ENCODE measurements around the gene ANKRD6. TPM values are rescaled to one million over a fixed set of nuclear protein-coding genes. Genes with fewer than 3 reads are reported as not detected.

The ANKRD6 gene
- total RNA-seq, 2 experiments from 2014 or later, result 9.1 TPM

GRCh38 chr6:89574910-89575561 is 142.1 kb downstream of the ANKRD6 start:
- ChIA-PET CTCF (interaction anchor here (1.1 kb wide), 1 partner anchor 35 kb away, joined by 4 read pairs; no protein-coding TSS in a partner anchor), POLR2A (interaction anchor here (0.7 kb wide), 1 partner anchor 145 kb away, joined by 3 read pairs; no protein-coding TSS in a partner anchor)
- H3K9me3 Mint-ChIP-seq (ENCODE audit: insufficient read depth), result no peaks in the 10 kb centered on the region
- peaks cover 31% of the 10 kb centered on the region for H3K4me1 Mint-ChIP-seq (ENCODE audit: low read depth)
- H3K27me3 Mint-ChIP-seq (ENCODE audit: low read depth), result peaks cover 3% of the 10 kb centered on the region
- no peaks in the 10 kb centered on the region for H3K36me3 Mint-ChIP-seq (ENCODE audit: low read depth)
- no peak overlapping the region for H3K4me3 Mint-ChIP-seq
- ATAC-seq (peak; percentile 30), DNase-seq (no peak)
- peak overlapping the region; percentile 59 for H3K27ac Mint-ChIP-seq

- DNase-seq (no peak), ATAC-seq (no peak)
- peaks cover 29% of the 10 kb centered on the region for H3K4me1 Mint-ChIP-seq (ENCODE audit: low read depth)
- peak overlapping the region; percentile 59 for H3K27ac Mint-ChIP-seq
- no peaks in the 10 kb centered on the region for H3K36me3 Mint-ChIP-seq (ENCODE audit: low read depth)
- no peaks in the 10 kb centered on the region for H3K9me3 Mint-ChIP-seq (ENCODE audit: insufficient read depth)
- peaks cover 3% of the 10 kb centered on the region for H3K27me3 Mint-ChIP-seq (ENCODE audit: low read depth)
- ChIA-PET POLR2A (interaction anchor here (0.7 kb wide), 1 partner anchor 145 kb away, joined by 3 read pairs; no protein-coding TSS in a partner anchor), CTCF (interaction anchor here (1.1 kb wide), 1 partner anchor 35 kb away, joined by 4 read pairs; no protein-coding TSS in a partner anchor)
- H3K4me3 Mint-ChIP-seq, result no peak overlapping the region
Measured at GRCh38 chr6:89575562-89575960, 142.6 kb downstream of the ANKRD6 start.

GRCh38 chr6:89580997-89581666 is 148.2 kb downstream of the ANKRD6 start:
- ATAC-seq, result no peak
- Mint-ChIP-seq H3K27ac (no peak overlapping the region), H3K4me3 (no peak overlapping the region), H3K9me3 (ENCODE audit: insufficient read depth) (no peaks in the 10 kb centered on the region), H3K36me3 (ENCODE audit: low read depth) (no peaks in the 10 kb centered on the region), H3K27me3 (ENCODE audit: low read depth) (peaks cover 3% of the 10 kb centered on the region), H3K4me1 (ENCODE audit: low read depth) (peaks cover 6% of the 10 kb centered on the region)
- no peak for DNase-seq
- ChIA-PET POLR2A (no interaction called here), CTCF (interaction anchor here (1.5 kb wide), 1 partner anchor 209 kb away, joined by 3 read pairs; no protein-coding TSS in a partner anchor)

GRCh38 chr6:89581689-89582088 is 148.7 kb downstream of the ANKRD6 start:
- DNase-seq, result no peak
- peaks cover under 1% of the 10 kb centered on the region for H3K4me1 Mint-ChIP-seq (ENCODE audit: low read depth)
- POLR2A ChIA-PET, result no interaction called here
- H3K27me3 Mint-ChIP-seq (ENCODE audit: low read depth), result peaks cover 3% of the 10 kb centered on the region
- CTCF ChIA-PET, result interaction anchor here (1.5 kb wide), 1 partner anchor 209 kb away, joined by 3 read pairs; no protein-coding TSS in a partner anchor
- no peak overlapping the region for H3K27ac Mint-ChIP-seq
- H3K4me3 Mint-ChIP-seq, result no peak overlapping the region
- no peaks in the 10 kb centered on the region for H3K9me3 Mint-ChIP-seq (ENCODE audit: insufficient read depth)
- ATAC-seq, result no peak
- H3K36me3 Mint-ChIP-seq (ENCODE audit: low read depth), result no peaks in the 10 kb centered on the region

- ATAC-seq, result no peak
- ChIA-PET CTCF (interaction anchor here (0.6 to 1.5 kb wide), 2 partner anchors 150 to 210 kb away, joined by 3 read pairs; partner anchors contain the start of gene ANKRD6), POLR2A (no interaction called here)
- Mint-ChIP-seq H3K9me3 (ENCODE audit: insufficient read depth) (no peaks in the 10 kb centered on the region), H3K4me3 (no peak overlapping the region), H3K4me1 (ENCODE audit: low read depth) (no peaks in the 10 kb centered on the region), H3K36me3 (ENCODE audit: low read depth) (no peaks in the 10 kb centered on the region), H3K27me3 (ENCODE audit: low read depth) (peaks cover 3% of the 10 kb centered on the region), H3K27ac (no peak overlapping the region)
- DNase-seq, result no peak
Measured at GRCh38 chr6:89582669-89583325, 149.8 kb downstream of the ANKRD6 start.

GRCh38 chr6:89583559-89583958 is 150.6 kb downstream of the ANKRD6 start:
- H3K27me3 Mint-ChIP-seq (ENCODE audit: low read depth), result peaks cover 3% of the 10 kb centered on the region
- ChIA-PET CTCF (interaction anchor here (1.2 kb wide), 1 partner anchor 11 kb away, joined by 3 read pairs; no protein-coding TSS in a partner anchor), POLR2A (no interaction called here)
- no peak overlapping the region for H3K27ac Mint-ChIP-seq
- H3K9me3 Mint-ChIP-seq (ENCODE audit: insufficient read depth), result no peaks in the 10 kb centered on the region
- no peak overlapping the region for H3K4me3 Mint-ChIP-seq
- no peak for DNase-seq
- H3K4me1 Mint-ChIP-seq (ENCODE audit: low read depth), result no peaks in the 10 kb centered on the region
- no peaks in the 10 kb centered on the region for H3K36me3 Mint-ChIP-seq (ENCODE audit: low read depth)
- no peak for ATAC-seq

- no peak overlapping the region for H3K27ac Mint-ChIP-seq
- H3K27me3 Mint-ChIP-seq (ENCODE audit: low read depth), result peaks cover 3% of the 10 kb centered on the region
- no peaks in the 10 kb centered on the region for H3K9me3 Mint-ChIP-seq (ENCODE audit: insufficient read depth)
- no peak for ATAC-seq
- no peak overlapping the region for H3K4me3 Mint-ChIP-seq
- CTCF ChIA-PET, result interaction anchor here (0.8 to 1.6 kb wide), 3 partner anchors 12 to 152 kb away, joined by 3 to 4 read pairs (median 3); no protein-coding TSS in a partner anchor
- DNase-seq, result no peak
- no peaks in the 10 kb centered on the region for H3K4me1 Mint-ChIP-seq (ENCODE audit: low read depth)
- H3K36me3 Mint-ChIP-seq (ENCODE audit: low read depth), result no peaks in the 10 kb centered on the region
- POLR2A ChIA-PET, result no interaction called here
Measured at GRCh38 chr6:89584539-89584938, 151.6 kb downstream of the ANKRD6 start.

GRCh38 chr6:89585154-89585553 is 152.2 kb downstream of the ANKRD6 start:
- no peak overlapping the region for H3K4me3 Mint-ChIP-seq
- DNase-seq (no peak), ATAC-seq (no peak)
- no peaks in the 10 kb centered on the region for H3K36me3 Mint-ChIP-seq (ENCODE audit: low read depth)
- ChIA-PET POLR2A (no interaction called here), CTCF (interaction anchor here (0.8 to 1.6 kb wide), 2 partner anchors 22 to 153 kb away, joined by 3 to 4 read pairs; no protein-coding TSS in a partner anchor)
- no peak overlapping the region for H3K27ac Mint-ChIP-seq
- H3K27me3 Mint-ChIP-seq (ENCODE audit: low read depth), result peaks cover 3% of the 10 kb centered on the region
- H3K4me1 Mint-ChIP-seq (ENCODE audit: low read depth), result peaks cover 4% of the 10 kb centered on the region
- no peaks in the 10 kb centered on the region for H3K9me3 Mint-ChIP-seq (ENCODE audit: insufficient read depth)

- H3K9me3 Mint-ChIP-seq (ENCODE audit: insufficient read depth), result no peaks in the 10 kb centered on the region
- no peak overlapping the region for H3K4me3 Mint-ChIP-seq
- H3K27me3 Mint-ChIP-seq (ENCODE audit: low read depth), result no peaks in the 10 kb centered on the region
- H3K36me3 Mint-ChIP-seq (ENCODE audit: low read depth), result peaks cover 2% of the 10 kb centered on the region
- DNase-seq (no peak), ATAC-seq (no peak)
- no peak overlapping the region for H3K27ac Mint-ChIP-seq
- peaks cover 6% of the 10 kb centered on the region for H3K4me1 Mint-ChIP-seq (ENCODE audit: low read depth)
- CTCF ChIA-PET, result no interaction called here
- POLR2A ChIA-PET, result no interaction called here
Measured at GRCh38 chr6:89589297-89590025, 156.5 kb downstream of the ANKRD6 start.

- ChIA-PET POLR2A (no interaction called here), CTCF (interaction anchor here (1.5 kb wide), 1 partner anchor 158 kb away, joined by 6 read pairs; no protein-coding TSS in a partner anchor)
- no peaks in the 10 kb centered on the region for H3K9me3 Mint-ChIP-seq (ENCODE audit: insufficient read depth)
- H3K4me3 Mint-ChIP-seq, result no peak overlapping the region
- no peak for ATAC-seq
- H3K27me3 Mint-ChIP-seq (ENCODE audit: low read depth), result no peaks in the 10 kb centered on the region
- H3K27ac Mint-ChIP-seq, result no peak overlapping the region
- H3K4me1 Mint-ChIP-seq (ENCODE audit: low read depth), result peaks cover 6% of the 10 kb centered on the region
- no peak for DNase-seq
- peaks cover 3% of the 10 kb centered on the region for H3K36me3 Mint-ChIP-seq (ENCODE audit: low read depth)
Measured at GRCh38 chr6:89590133-89590532, 157.2 kb downstream of the ANKRD6 start.

- Mint-ChIP-seq H3K36me3 (ENCODE audit: low read depth) (peaks cover 15% of the 10 kb centered on the region), H3K4me1 (ENCODE audit: low read depth) (peaks cover 22% of the 10 kb centered on the region), H3K9me3 (ENCODE audit: insufficient read depth) (peaks cover 10% of the 10 kb centered on the region), H3K27ac (no peak overlapping the region), H3K4me3 (no peak overlapping the region), H3K27me3 (ENCODE audit: low read depth) (no peaks in the 10 kb centered on the region)
- ChIA-PET CTCF (interaction anchor here (1.5 to 1.7 kb wide), 2 partner anchors 19 to 159 kb away, joined by 4 to 6 read pairs; no protein-coding TSS in a partner anchor), POLR2A (no interaction called here)
- DNase-seq (no peak), ATAC-seq (no peak)
Measured at GRCh38 chr6:89591745-89592144, 158.8 kb downstream of the ANKRD6 start.

Data from activated CD8-positive, alpha-beta T cell treated with anti-CD3 and anti-CD28 coated beads, Interleukin-2, amount 10 ng/mL, durations not matched to agents 7 days and 5 days (primary cell).